ENCODE results near the gene TRIM41.

The TRIM41 gene

GRCh38 chr5:181222630-181223057, 437 bp upstream of the TRIM41 start:
- Mint-ChIP-seq H3K9me3 (no peaks in the 10 kb centered on the region), H3K27ac (peak overlapping the region; percentile 98), H3K36me3 (peaks cover 16% of the 10 kb centered on the region), H3K27me3 (peaks cover 32% of the 10 kb centered on the region), H3K4me1 (peaks cover 78% of the 10 kb centered on the region), H3K4me3 (peak overlapping the region; percentile 96)
- no peak for DNase-seq
- CTCF ChIA-PET: interaction anchor here (0.6 to 1.4 kb wide), 4 partner anchors 15 to 38 kb away, joined by 3 read pairs; no protein-coding TSS in a partner anchor

GRCh38 chr5:181223729-181224389, 778 bp downstream of the TRIM41 start:
- peak; percentile 76 for DNase-seq
- peaks cover 26% of the 10 kb centered on the region for H3K27me3 Mint-ChIP-seq
- CTCF ChIA-PET: interaction anchor here (0.6 to 1.8 kb wide), 2 partner anchors 21 to 33 kb away, joined by 3 to 10 read pairs; partner anchors contain the start of gene RACK1
- peak overlapping the region; percentile 96 for H3K4me3 Mint-ChIP-seq
- H3K9me3 Mint-ChIP-seq: no peaks in the 10 kb centered on the region
- H3K27ac Mint-ChIP-seq: peak overlapping the region; percentile 98
- peaks cover 67% of the 10 kb centered on the region for H3K4me1 Mint-ChIP-seq
- H3K36me3 Mint-ChIP-seq: peaks cover 13% of the 10 kb centered on the region

- Mint-ChIP-seq H3K4me3 (peak overlapping the region; percentile 96), H3K36me3 (peaks cover 19% of the 10 kb centered on the region), H3K27me3 (peaks cover 22% of the 10 kb centered on the region), H3K27ac (peak overlapping the region; percentile 98), H3K4me1 (peaks cover 70% of the 10 kb centered on the region), H3K9me3 (no peaks in the 10 kb centered on the region)
- CTCF ChIA-PET: interaction anchor here (0.6 to 1.8 kb wide), 4 partner anchors 10 to 34 kb away, joined by 3 to 10 read pairs (median 3); partner anchors contain the start of gene RACK1
- peak; percentile 64 for DNase-seq
Measured at GRCh38 chr5:181224390-181225229, 1.5 kb downstream of the TRIM41 start.

- no peaks in the 10 kb centered on the region for H3K9me3 Mint-ChIP-seq
- DNase-seq: no peak
- H3K27me3 Mint-ChIP-seq: no peaks in the 10 kb centered on the region
- H3K4me1 Mint-ChIP-seq: peaks cover 43% of the 10 kb centered on the region
- H3K27ac Mint-ChIP-seq: no peak overlapping the region
- no peak overlapping the region for H3K4me3 Mint-ChIP-seq
- H3K36me3 Mint-ChIP-seq: peaks cover 45% of the 10 kb centered on the region
- CTCF ChIA-PET: no interaction called here
Measured at GRCh38 chr5:181229996-181230395, 6.9 kb downstream of the TRIM41 start.

GRCh38 chr5:181230551-181230950, 7.5 kb downstream of the TRIM41 start:
- Mint-ChIP-seq H3K27ac (peak overlapping the region; percentile 63), H3K4me1 (peaks cover 37% of the 10 kb centered on the region), H3K4me3 (no peak overlapping the region), H3K36me3 (peaks cover 50% of the 10 kb centered on the region), H3K27me3 (no peaks in the 10 kb centered on the region), H3K9me3 (no peaks in the 10 kb centered on the region)
- no peak for DNase-seq
- CTCF ChIA-PET: no interaction called here

GRCh38 chr5:181231432-181231831, 8.4 kb downstream of the TRIM41 start:
- no peaks in the 10 kb centered on the region for H3K9me3 Mint-ChIP-seq
- H3K4me1 Mint-ChIP-seq: peaks cover 33% of the 10 kb centered on the region
- CTCF ChIA-PET: no interaction called here
- H3K36me3 Mint-ChIP-seq: peaks cover 56% of the 10 kb centered on the region
- H3K27ac Mint-ChIP-seq: no peak overlapping the region
- no peak for DNase-seq
- no peak overlapping the region for H3K4me3 Mint-ChIP-seq
- no peaks in the 10 kb centered on the region for H3K27me3 Mint-ChIP-seq

- DNase-seq: no peak
- no peak overlapping the region for H3K4me3 Mint-ChIP-seq
- H3K27ac Mint-ChIP-seq: peak overlapping the region; percentile 12
- H3K27me3 Mint-ChIP-seq: no peaks in the 10 kb centered on the region
- H3K36me3 Mint-ChIP-seq: peaks cover 65% of the 10 kb centered on the region
- CTCF ChIA-PET: no interaction called here
- H3K9me3 Mint-ChIP-seq: no peaks in the 10 kb centered on the region
- peaks cover 31% of the 10 kb centered on the region for H3K4me1 Mint-ChIP-seq
Measured at GRCh38 chr5:181232593-181232992, 9.5 kb downstream of the TRIM41 start.

- Mint-ChIP-seq H3K9me3 (no peaks in the 10 kb centered on the region), H3K27ac (peak overlapping the region; percentile 12), H3K4me1 (peaks cover 36% of the 10 kb centered on the region), H3K4me3 (no peak overlapping the region), H3K36me3 (peaks cover 72% of the 10 kb centered on the region), H3K27me3 (no peaks in the 10 kb centered on the region)
- DNase-seq: no peak
- CTCF ChIA-PET: no interaction called here
Measured at GRCh38 chr5:181233088-181233800, 10.2 kb downstream of the TRIM41 start.

GRCh38 chr5:181233801-181234454, 10.8 kb downstream of the TRIM41 start:
- Mint-ChIP-seq H3K9me3 (no peaks in the 10 kb centered on the region), H3K4me3 (no peak overlapping the region), H3K27ac (no peak overlapping the region), H3K27me3 (no peaks in the 10 kb centered on the region), H3K4me1 (peaks cover 40% of the 10 kb centered on the region), H3K36me3 (peaks cover 78% of the 10 kb centered on the region)
- DNase-seq: no peak
- CTCF ChIA-PET: interaction anchor here (1.3 kb wide), 1 partner anchor 9 kb away, joined by 3 read pairs; no protein-coding TSS in a partner anchor

- H3K27ac Mint-ChIP-seq: no peak overlapping the region
- H3K4me1 Mint-ChIP-seq: peaks cover 40% of the 10 kb centered on the region
- H3K4me3 Mint-ChIP-seq: no peak overlapping the region
- CTCF ChIA-PET: interaction anchor here (1.3 kb wide), 1 partner anchor 10 kb away, joined by 3 read pairs; no protein-coding TSS in a partner anchor
- H3K36me3 Mint-ChIP-seq: peaks cover 78% of the 10 kb centered on the region
- H3K27me3 Mint-ChIP-seq: no peaks in the 10 kb centered on the region
- no peak for DNase-seq
- no peaks in the 10 kb centered on the region for H3K9me3 Mint-ChIP-seq
Measured at GRCh38 chr5:181234455-181235306, 11.6 kb downstream of the TRIM41 start.

GRCh38 chr5:181235323-181235688, 12.2 kb downstream of the TRIM41 start:
- Mint-ChIP-seq H3K4me3 (no peak overlapping the region), H3K27me3 (no peaks in the 10 kb centered on the region), H3K27ac (no peak overlapping the region), H3K36me3 (peaks cover 79% of the 10 kb centered on the region), H3K4me1 (peaks cover 39% of the 10 kb centered on the region), H3K9me3 (no peaks in the 10 kb centered on the region)
- DNase-seq: no peak
- CTCF ChIA-PET: no interaction called here

- Mint-ChIP-seq H3K4me3 (no peak overlapping the region), H3K27ac (no peak overlapping the region), H3K9me3 (no peaks in the 10 kb centered on the region), H3K36me3 (peaks cover 78% of the 10 kb centered on the region), H3K27me3 (no peaks in the 10 kb centered on the region), H3K4me1 (peaks cover 39% of the 10 kb centered on the region)
- no peak for DNase-seq
- CTCF ChIA-PET: no interaction called here
Measured at GRCh38 chr5:181235689-181236366, 12.7 kb downstream of the TRIM41 start.

GRCh38 chr5:181236471-181236870, 13.4 kb downstream of the TRIM41 start:
- H3K36me3 Mint-ChIP-seq: peaks cover 81% of the 10 kb centered on the region
- peaks cover 42% of the 10 kb centered on the region for H3K4me1 Mint-ChIP-seq
- no peak overlapping the region for H3K4me3 Mint-ChIP-seq
- CTCF ChIA-PET: no interaction called here
- no peaks in the 10 kb centered on the region for H3K27me3 Mint-ChIP-seq
- no peak overlapping the region for H3K27ac Mint-ChIP-seq
- no peaks in the 10 kb centered on the region for H3K9me3 Mint-ChIP-seq
- no peak for DNase-seq

Measured in activated naive CD4-positive, alpha-beta T cell treated with anti-CD3 and anti-CD28 coated beads, Interleukin-2, amount 10 ng/mL, durations not matched to agents 7 days and 5 days (primary cell).